Skeletal muscle cell (primary cell): ENCODE data around the gene TENM3.

Experiments used
- DNase-seq: peaks from one replicate; pipeline ENCODE4 v3.0.0-alpha.2; 2010; ENCODE audit warnings: low read depth
- H3K4me3 ChIP-seq: 2 replicates; pipeline ENCODE4 v1.5.1; 2011; ENCODE audit warnings: low read depth, mild to moderate bottlenecking, control low read depth, low read length, moderate library complexity

Gene TENM3

GRCh38 chr4:182764642-182765041 is 521.4 kb downstream of the TENM3 start:
- DNase-seq, result no peak
- H3K4me3 ChIP-seq, result no peak overlapping the region

GRCh38 chr4:182765987-182766856 is 523.0 kb downstream of the TENM3 start:
- no peak for DNase-seq
- H3K4me3 ChIP-seq, result no peak overlapping the region

DNA sequence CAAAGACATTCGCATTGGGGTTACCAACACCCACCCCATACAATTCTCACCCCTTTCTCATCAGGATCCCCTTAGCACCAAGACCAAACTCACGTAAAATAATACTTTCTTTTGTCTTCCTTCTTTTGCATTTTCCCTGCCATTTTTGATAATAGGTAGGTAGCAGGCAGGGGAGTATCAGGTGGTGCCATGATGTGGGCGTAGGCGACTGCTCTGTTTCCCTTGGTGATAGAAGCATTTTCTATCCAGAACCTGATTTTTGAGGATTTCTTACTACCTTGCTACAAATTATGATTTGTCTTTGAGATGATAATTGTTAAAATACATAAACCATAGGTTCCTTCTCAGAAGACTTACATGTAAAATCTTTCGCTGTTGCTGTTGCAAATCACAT is 523.7 kb downstream of the TENM3 start:
- H3K4me3 ChIP-seq, result no peak overlapping the region
- no peak for DNase-seq

DNA sequence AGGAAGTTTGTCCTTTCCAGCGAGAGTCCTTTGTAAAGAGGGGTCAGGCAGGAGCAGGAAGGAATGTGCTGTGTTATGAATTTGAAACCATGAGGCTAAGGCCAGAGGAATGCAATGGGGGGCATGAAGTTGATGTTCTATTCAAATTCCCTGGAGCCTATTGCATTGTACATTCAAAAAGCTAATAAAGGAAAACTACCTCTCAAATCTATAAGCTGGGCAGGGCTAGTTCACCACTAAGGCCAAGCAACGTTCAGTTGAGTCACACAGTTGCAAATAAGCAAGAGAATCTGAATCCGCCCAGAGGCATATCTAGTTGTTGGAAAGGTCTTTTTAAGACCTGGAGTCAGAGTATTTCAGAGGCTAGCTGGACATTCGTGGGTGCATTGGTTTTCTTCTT is 525.6 kb downstream of the TENM3 start:
- DNase-seq, result peak; percentile 28

DNA sequence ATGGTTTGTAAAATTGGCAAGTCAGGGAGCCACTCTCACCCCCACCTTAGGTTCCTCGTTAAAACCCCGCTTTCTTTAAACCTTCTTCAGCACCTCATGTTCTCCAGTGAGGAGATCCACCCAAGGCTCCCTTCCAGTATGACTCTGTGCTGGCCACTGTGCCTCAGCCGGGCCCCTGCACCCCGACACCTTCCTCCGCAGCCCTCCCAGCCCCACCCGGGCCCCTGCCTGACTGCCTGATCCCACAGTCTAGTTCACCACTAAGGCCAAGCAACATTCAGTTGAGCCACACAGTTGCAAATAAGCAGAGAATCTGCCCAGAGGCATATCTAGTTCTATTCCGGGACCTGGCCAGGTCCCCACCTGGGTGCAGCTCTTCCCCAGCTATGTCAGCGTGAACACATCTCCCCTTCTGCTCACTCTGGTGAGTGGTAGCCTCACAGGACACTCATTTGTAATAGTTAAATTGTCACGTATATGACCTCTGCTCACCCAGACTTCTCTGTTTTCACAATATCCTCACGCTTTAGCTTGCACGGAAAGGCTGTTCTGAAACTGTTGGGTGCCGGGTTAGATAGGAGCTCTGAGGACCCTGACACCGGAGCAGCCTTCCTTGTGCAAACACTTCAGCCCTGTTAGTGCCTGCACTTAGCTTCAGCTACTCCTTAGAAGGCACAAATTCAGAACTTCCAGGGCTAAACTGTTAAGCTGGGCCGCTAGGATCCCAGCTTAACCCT is 527.2 kb downstream of the TENM3 start:
- DNase-seq, result no peak
- H3K4me3 ChIP-seq, result no peak overlapping the region

More for the DNA sequence above, 525.6 kb downstream of the TENM3 start:
- H3K4me3 ChIP-seq, result no peak overlapping the region

GRCh38 chr4:182770996-182771514 is 527.9 kb downstream of the TENM3 start:
- DNase-seq, result no peak
- H3K4me3 ChIP-seq, result no peak overlapping the region

DNA sequence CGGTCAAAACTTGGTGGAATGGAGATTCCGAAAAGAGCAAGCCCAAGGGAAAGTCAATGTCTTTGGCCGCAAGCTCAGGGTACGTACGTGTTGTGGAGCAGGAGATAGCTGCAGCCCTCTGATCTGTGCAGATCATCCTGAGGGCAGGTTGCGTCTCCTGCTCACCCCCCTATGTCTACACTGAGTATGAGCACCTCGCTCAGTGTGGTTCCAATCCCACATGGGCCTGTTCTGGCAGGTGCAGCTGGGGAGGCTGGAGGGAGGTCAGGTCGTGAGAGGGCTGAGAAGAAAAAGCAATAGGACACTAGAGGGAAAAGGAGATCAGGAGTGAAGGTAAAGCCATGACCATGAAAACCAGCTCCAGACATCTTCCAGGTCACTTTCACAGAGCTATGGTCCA is 531.9 kb downstream of the TENM3 start:
- H3K4me3 ChIP-seq, result no peak overlapping the region
- DNase-seq, result no peak

DNA sequence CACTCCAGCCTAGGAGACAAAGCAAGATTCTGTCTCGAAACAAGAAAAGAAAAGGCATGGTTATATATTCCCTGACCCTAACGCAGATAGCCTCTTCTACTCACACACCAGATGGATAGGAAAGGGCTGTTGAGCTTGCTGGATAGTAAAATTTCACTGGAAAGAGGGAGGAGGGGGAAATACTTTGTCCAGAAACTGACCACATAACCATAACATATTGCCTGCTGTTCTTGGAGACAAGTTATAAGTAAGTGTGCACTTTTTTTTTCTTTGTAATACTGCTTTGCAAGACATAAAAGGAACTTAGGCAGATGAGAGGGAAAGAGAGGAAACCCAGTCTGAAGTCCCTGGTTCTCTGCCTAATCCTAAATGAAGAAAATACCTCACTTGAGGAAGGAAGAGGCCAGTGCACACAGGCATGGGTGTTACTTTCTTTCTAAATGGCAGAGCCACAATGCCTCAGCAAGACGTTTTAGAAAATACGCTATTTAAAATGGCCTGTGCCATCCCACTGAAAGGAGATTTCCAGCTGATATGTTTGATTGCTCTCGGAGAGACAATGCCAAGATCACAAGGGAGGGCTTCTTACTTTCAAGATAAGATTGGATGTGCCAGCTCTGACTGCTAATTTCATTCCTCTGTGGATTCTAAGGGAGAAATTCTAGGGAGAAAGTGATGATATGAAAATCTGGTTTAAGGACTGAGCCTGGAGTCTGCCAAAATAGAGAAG is 533.3 kb downstream of the TENM3 start:
- H3K4me3 ChIP-seq, result no peak overlapping the region
- DNase-seq, result no peak

DNA sequence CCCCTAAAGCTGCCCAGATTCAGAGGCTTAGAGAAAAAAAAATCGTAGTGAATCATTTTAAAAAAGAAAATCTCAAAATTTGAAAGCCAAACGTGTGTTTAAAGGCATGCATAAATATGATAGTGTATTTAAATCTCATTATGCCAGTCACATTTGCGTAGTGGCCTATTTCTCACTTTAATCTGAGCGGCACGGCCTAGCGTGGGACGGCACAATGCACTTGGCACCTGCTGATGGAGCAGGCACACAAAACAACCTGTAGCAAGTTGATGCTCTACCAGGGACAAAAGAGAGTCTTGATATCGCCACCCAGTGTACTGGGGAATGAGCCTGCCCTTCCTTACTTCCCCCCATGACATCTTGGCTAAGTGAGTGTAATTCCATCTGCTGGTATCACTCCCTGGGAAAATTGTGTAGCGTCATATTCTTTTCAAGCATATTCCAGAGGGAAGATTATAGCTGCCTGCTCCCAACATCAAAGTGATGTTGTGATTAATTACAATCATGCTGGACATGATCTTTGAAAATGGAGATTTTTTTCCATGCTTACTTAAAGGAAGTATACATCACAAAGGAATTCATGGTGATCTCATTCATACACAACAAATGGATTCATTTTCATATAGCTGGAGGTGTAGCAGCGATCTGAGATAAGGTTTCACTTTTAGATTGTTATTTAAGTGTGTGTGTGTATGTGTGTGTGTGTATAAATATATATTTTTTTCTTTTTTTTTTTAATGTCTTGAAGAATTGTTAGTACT is 535.2 kb downstream of the TENM3 start:
- DNase-seq, result no peak
- H3K4me3 ChIP-seq, result no peak overlapping the region

GRCh38 chr4:182786991-182787390 is 543.8 kb downstream of the TENM3 start:
- no peak for DNase-seq
- H3K4me3 ChIP-seq, result no peak overlapping the region

- H3K4me3 ChIP-seq, result no peak overlapping the region
- no peak for DNase-seq
Observed at GRCh38 chr4:182788201-182788600, 545.0 kb downstream of the TENM3 start.

- DNase-seq, result no peak
- no peak overlapping the region for H3K4me3 ChIP-seq
Observed at GRCh38 chr4:182789529-182789928, 546.3 kb downstream of the TENM3 start.

- DNase-seq, result no peak
- H3K4me3 ChIP-seq, result no peak overlapping the region
Observed at GRCh38 chr4:182795446-182796238, 552.4 kb downstream of the TENM3 start.

GRCh38 chr4:182799515-182800215 is 556.5 kb downstream of the TENM3 start:
- H3K4me3 ChIP-seq, result no peak overlapping the region
- DNase-seq, result no peak

DNA sequence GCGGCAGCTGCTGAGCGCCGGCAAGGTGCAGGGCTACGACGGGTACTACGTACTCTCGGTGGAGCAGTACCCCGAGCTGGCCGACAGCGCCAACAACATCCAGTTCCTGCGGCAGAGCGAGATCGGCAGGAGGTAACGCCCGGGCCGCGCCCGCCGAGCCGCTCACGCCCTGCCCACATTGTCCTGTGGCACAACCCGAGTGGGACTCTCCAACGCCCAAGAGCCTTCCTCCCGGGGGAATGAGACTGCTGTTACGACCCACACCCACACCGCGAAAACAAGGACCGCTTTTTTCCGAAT is 557.0 kb downstream of the TENM3 start:
- DNase-seq, result no peak
- H3K4me3 ChIP-seq, result no peak overlapping the region

DNA sequence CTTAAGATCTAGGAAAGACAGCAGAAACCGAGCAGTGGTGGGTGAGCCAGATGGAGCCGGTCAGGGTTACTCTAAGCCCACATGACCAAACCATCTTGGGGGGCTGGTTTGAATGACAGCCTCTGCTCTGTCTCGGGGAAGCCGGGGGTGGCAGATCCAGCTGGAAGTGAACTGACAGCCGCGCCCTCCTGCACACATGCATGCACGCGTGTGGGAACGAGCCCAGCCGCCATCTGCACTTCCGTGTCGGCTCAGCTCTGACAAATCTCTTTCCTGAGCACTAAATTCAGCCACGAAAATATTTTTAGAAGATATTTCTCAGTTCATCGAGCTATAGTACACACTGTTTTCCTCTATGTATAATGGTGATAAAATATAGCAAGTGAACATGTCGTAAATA is 558.4 kb downstream of the TENM3 start:
- H3K4me3 ChIP-seq, result no peak overlapping the region
- no peak for DNase-seq

DNA sequence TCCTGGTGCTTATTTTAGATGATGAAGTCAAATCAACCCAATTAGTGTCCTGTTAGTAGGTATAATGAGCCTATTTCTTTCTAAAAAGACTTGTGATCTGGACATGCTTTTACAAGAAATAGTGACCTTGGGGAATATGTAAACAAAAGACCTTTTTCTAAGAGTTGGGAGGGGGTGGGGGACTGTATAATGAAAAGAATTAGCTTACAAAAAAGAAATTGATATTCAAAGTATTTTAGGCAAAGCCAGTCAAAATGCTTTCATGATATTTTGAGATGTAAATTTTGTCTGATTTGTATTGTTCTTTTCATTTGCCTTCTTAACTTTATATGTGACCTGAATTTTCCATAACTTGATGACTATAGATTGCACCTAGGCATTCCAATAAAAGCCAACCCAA is 559.4 kb downstream of the TENM3 start:
- no peak overlapping the region for H3K4me3 ChIP-seq
- DNase-seq, result no peak

GRCh38 chr4:182803235-182803634 is 560.0 kb downstream of the TENM3 start:
- DNase-seq, result no peak
- no peak overlapping the region for H3K4me3 ChIP-seq
